Muscle of leg (tissue), 11 donors: ENCODE results near the gene KIAA1328. TPM values are rescaled to one million over a fixed set of nuclear protein-coding genes. Genes with fewer than 3 reads are reported as not detected.

Experiments
- DNase-seq: peaks from one replicate; pipeline ENCODE4 v3.0.0; 2013
- H3K27ac ChIP-seq: one replicate; pipeline ENCODE4 v1.5.1; 2013; ENCODE audit warnings: mild to moderate bottlenecking, low read length, control low read depth
- H3K27me3 ChIP-seq: one replicate; pipeline ENCODE4 v1.6.1; 2013; ENCODE audit warnings: low read length; ENCODE audit not compliant: control insufficient read depth, insufficient read depth
- H3K36me3 ChIP-seq: one replicate; pipeline ENCODE4 v1.6.1; 2013; ENCODE audit warnings: low read length; ENCODE audit not compliant: control insufficient read depth, insufficient read depth
- H3K4me1 ChIP-seq: one replicate; pipeline ENCODE4 v1.6.1; 2013; ENCODE audit warnings: low read length; ENCODE audit not compliant: control insufficient read depth, insufficient read depth
- H3K4me3 ChIP-seq: one replicate; pipeline ENCODE4 v1.5.1; 2013; ENCODE audit warnings: low read length, control low read depth
- H3K9me3 ChIP-seq: replicated peaks from 2 replicates; pipeline ENCODE4 v1.6.1; 2013; ENCODE audit warnings: low read depth, low read length; ENCODE audit not compliant: control insufficient read depth
- WGBS: methylation state at CpG from one replicate; pipeline ENCODE4 v1.1.5; 2013; ENCODE audit warnings: missing lambda C conversion rate; ENCODE audit not compliant: insufficient coverage; 5-methylcytosine and 5-hydroxymethylcytosine counted together
- polyA plus RNA-seq, 8 donors: library from polyadenylated mRNA; unstranded; fragments of 120-200 nt; gene quantifications; one replicate each; pipeline versions ENCODE4 v1.2.1 to v1.2.3, GENCODE V29; 2013; ENCODE audit warnings: inconsistent platforms in 1 of 8, low replicate concordance in 1 of 8; ENCODE audit not compliant: insufficient read length in 8 of 8, insufficient read depth in 1 of 8
- total RNA-seq: library from RNA; stranded (reverse); fragments of 120-200 nt; gene quantifications from one replicate; pipeline ENCODE4 v1.2.4, GENCODE V29; 2013

KIAA1328 gene
- total and polyA plus RNA-seq, 9 donors, result 5.3 to 11.4 (median 6.1) TPM

DNA sequence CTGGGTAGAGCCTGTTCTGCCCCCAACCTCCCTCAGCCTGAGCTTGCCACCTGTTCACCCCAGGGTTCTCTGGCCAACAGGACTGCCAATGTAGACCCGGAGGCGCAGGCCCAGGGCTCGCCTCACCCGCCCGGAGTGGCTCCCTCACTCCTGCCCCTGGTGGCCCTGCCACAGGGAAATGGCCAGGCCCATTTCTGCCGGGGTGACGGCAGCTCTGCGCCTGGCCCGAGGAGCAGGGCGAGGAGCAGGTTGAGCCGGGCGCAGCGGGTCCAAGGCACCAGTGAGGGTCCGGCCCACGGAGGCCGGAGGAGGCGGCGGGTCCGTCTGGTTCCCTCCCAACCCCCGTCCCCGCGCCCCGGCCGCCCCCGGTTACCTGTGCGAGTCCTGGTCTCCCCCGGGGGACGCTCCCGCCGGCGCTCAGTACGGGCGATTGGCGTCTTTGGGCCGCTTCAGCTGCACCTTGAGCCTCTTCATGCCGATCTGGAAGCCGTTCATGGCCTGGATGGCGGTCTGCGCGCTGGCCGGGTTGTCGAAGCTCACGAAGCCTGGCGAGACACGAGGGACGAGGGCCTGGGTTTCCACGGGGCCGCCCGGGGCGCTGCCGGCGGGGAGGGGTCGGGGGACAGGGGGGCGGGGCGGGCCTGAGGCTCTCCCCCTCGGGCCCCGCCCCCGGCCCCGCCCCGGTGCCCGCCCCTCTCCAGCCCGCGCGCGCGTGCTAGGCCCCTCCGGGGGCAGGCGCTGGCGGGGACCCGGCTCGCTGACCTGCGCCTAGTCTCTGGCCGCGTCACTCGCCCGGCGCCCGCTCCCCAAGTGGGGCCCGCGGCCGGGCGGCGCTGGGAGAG, 424.7 kb downstream of the KIAA1328 start:
- no peaks in the 10 kb centered on the region for H3K36me3 ChIP-seq
- H3K4me1 ChIP-seq, result peaks cover 6% of the 10 kb centered on the region
- 2% methylated on average over 54 of the region's 83 CpGs for WGBS
- H3K27ac ChIP-seq, result no peak overlapping the region
- peak overlapping the region; percentile 17 for H3K4me3 ChIP-seq
- DNase-seq, result peak; percentile 37
- peaks cover 52% of the 10 kb centered on the region for H3K27me3 ChIP-seq
- H3K9me3 ChIP-seq, result no peaks in the 10 kb centered on the region

DNA sequence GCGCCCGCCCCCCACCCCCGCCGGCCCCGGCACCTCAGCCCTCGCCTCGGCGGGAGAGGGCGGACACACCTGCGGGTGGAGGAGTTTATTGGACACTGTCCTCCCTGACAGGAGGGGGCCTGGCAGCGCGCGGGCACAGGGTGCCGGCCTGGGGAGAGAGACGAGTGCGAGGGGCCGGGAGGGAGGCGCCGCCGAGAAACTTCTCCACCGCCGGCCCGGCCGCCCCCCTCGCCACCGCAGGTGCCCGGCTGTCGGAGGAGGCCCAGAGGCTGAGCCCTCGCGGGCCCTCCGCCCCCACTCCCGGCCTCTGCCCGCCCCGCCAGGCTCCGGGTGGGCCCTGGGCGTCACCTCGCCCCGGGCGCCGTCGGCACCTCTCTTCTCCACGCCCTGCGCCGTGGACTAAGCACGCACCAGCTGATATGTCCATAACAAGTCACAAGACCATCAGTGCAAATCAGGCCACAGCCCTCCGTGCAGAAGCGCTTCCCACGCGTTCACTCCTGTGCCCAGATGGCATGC, 425.4 kb downstream of the KIAA1328 start:
- H3K4me1 ChIP-seq, result peaks cover 6% of the 10 kb centered on the region
- peak overlapping the region; percentile 22 for H3K4me3 ChIP-seq
- no peak overlapping the region for H3K27ac ChIP-seq
- no peaks in the 10 kb centered on the region for H3K9me3 ChIP-seq
- H3K27me3 ChIP-seq, result peaks cover 55% of the 10 kb centered on the region
- WGBS, result 1% methylated on average over 49 of the region's 49 CpGs
- DNase-seq, result no peak
- H3K36me3 ChIP-seq, result no peaks in the 10 kb centered on the region

GRCh38 chr18:37254973-37255372, 426.0 kb downstream of the KIAA1328 start:
- DNase-seq, result no peak
- no peak overlapping the region for H3K4me3 ChIP-seq
- no peaks in the 10 kb centered on the region for H3K9me3 ChIP-seq
- 0% methylated on average over 1 of the region's 12 CpGs for WGBS
- H3K27ac ChIP-seq, result no peak overlapping the region
- H3K4me1 ChIP-seq, result peaks cover 6% of the 10 kb centered on the region
- H3K27me3 ChIP-seq, result peaks cover 60% of the 10 kb centered on the region
- no peaks in the 10 kb centered on the region for H3K36me3 ChIP-seq

- Histone ChIP-seq H3K4me3 (no peak overlapping the region), H3K36me3 (no peaks in the 10 kb centered on the region), H3K27me3 (peaks cover 44% of the 10 kb centered on the region), H3K9me3 (no peaks in the 10 kb centered on the region), H3K27ac (no peak overlapping the region), H3K4me1 (peaks cover 6% of the 10 kb centered on the region)
- WGBS, result 23% methylated on average over 6 of the region's 9 CpGs
- no peak for DNase-seq
These were observed 429.2 kb downstream of the KIAA1328 start for GRCh38 chr18:37258131-37258530.

GRCh38 chr18:37258819-37259218, 429.9 kb downstream of the KIAA1328 start:
- no peak for DNase-seq
- Histone ChIP-seq H3K4me3 (no peak overlapping the region), H3K36me3 (no peaks in the 10 kb centered on the region), H3K27me3 (peaks cover 38% of the 10 kb centered on the region), H3K27ac (no peak overlapping the region), H3K4me1 (peaks cover 4% of the 10 kb centered on the region), H3K9me3 (no peaks in the 10 kb centered on the region)
- WGBS, result 67% methylated on average over 1 of the region's 11 CpGs

DNA sequence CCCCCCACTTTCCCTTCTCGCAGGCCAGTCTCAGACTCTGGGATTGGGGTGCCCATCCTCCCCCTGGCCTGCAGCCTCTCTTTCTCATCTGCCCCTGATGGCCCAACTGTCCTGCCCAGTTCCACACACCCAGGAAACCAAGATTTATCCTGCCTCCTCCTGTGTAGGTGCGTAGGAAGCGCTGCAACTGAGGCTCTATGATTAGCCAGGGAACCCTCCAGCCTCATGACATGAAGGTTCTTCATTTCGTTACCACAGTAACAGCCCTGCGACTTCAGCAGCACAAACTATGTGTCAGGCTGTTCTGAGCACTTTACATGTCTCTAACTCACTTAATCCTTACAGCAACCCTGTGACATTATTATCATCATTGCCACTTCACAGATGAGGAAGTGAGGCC, 430.8 kb downstream of the KIAA1328 start:
- 66% methylated on average over 5 of the region's 5 CpGs for WGBS
- Histone ChIP-seq H3K4me3 (no peak overlapping the region), H3K36me3 (no peaks in the 10 kb centered on the region), H3K27me3 (peaks cover 35% of the 10 kb centered on the region), H3K9me3 (no peaks in the 10 kb centered on the region), H3K4me1 (peaks cover under 1% of the 10 kb centered on the region), H3K27ac (no peak overlapping the region)
- no peak for DNase-seq

DNA sequence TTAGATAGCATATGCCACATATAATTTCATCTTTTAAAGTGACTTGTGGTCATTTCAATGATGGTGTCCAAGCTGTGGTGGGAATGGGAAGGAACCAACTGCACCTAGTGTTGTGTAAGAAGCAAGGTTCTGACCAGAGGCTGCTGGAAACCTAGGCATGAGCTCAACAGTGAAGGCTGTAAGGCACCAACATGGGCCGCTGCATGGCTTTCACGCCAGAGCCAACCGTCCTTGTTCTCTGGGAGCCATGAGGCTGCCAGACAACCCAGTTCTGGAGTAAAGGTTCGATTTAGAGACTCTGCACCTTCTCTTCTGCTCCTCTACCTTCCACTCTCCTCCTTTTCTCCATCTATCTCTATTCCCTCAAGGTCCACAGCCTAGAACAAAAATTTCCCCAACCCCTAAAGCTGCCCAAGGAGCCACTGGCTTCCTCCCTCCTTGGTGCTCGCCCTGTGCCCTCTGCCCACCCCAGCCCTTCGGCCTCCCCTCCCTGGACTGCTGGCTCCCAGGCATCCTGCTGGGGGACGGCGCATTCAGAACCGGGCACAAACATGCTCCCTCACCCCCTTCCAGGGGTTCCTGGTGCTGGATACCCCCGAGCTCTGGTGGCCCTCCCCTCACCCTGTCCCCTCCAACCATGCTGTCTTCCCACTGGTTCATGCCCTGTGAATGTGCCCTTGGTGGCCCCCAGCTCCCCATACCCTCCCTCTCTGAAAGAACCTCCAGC, 431.6 kb downstream of the KIAA1328 start:
- no peaks in the 10 kb centered on the region for H3K9me3 ChIP-seq
- no peak for DNase-seq
- H3K4me3 ChIP-seq, result no peak overlapping the region
- H3K27ac ChIP-seq, result no peak overlapping the region
- H3K4me1 ChIP-seq, result no peaks in the 10 kb centered on the region
- peaks cover 26% of the 10 kb centered on the region for H3K27me3 ChIP-seq
- 69% methylated on average over 10 of the region's 10 CpGs for WGBS
- H3K36me3 ChIP-seq, result no peaks in the 10 kb centered on the region

DNA sequence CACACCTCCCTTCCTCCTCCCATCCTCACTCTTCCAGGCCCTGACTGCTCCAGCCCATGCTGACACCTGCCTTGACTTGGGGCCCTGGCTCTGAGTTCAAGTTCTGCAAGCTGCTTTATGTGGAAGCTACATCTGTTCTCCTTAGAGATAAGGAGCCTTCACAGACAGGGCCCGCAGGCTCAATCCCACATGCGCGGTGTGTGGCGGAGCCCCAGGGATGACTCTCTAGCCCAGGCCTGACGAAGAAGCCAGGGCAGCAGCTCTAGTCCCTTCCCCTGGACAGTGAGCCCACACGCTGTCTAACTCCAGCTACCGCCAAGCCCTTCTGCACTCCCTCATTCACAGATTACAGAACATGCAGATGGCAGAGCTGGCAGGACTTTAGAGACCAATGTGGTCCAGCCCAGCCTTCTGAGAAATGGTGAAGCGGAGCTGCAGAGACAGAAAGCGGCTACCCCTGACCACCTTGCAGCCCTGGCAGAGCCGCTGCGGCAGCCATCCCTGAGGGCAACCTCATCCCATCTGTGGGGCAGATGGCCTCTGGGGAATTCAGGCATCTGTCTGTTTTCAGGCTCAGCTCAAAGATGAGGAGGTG, 432.4 kb downstream of the KIAA1328 start:
- H3K27ac ChIP-seq, result no peak overlapping the region
- H3K27me3 ChIP-seq, result peaks cover 21% of the 10 kb centered on the region
- no peaks in the 10 kb centered on the region for H3K4me1 ChIP-seq
- 85% methylated on average over 11 of the region's 11 CpGs for WGBS
- DNase-seq, result no peak
- no peaks in the 10 kb centered on the region for H3K9me3 ChIP-seq
- no peaks in the 10 kb centered on the region for H3K36me3 ChIP-seq
- no peak overlapping the region for H3K4me3 ChIP-seq

GRCh38 chr18:37261988-37262387, 433.1 kb downstream of the KIAA1328 start:
- H3K4me3 ChIP-seq, result no peak overlapping the region
- no peak for DNase-seq
- 79% methylated on average over 6 of the region's 8 CpGs for WGBS
- H3K27ac ChIP-seq, result no peak overlapping the region
- H3K27me3 ChIP-seq, result peaks cover 20% of the 10 kb centered on the region
- no peaks in the 10 kb centered on the region for H3K36me3 ChIP-seq
- no peaks in the 10 kb centered on the region for H3K9me3 ChIP-seq
- no peaks in the 10 kb centered on the region for H3K4me1 ChIP-seq

GRCh38 chr18:37264956-37265355, 436.0 kb downstream of the KIAA1328 start:
- no peaks in the 10 kb centered on the region for H3K4me1 ChIP-seq
- no peaks in the 10 kb centered on the region for H3K9me3 ChIP-seq
- no peaks in the 10 kb centered on the region for H3K27me3 ChIP-seq
- H3K4me3 ChIP-seq, result no peak overlapping the region
- WGBS, result 89% methylated on average over 12 of the region's 14 CpGs
- no peak for DNase-seq
- H3K27ac ChIP-seq, result no peak overlapping the region
- H3K36me3 ChIP-seq, result no peaks in the 10 kb centered on the region
